ENCODE data around the gene CCDC33. TPM values are rescaled to one million over a fixed set of nuclear protein-coding genes. Genes with fewer than 3 reads are reported as not detected.
"Not testable (repeated sequence)": the region's sequence is repeated elsewhere in the genome, so short reads cannot be mapped to it uniquely, and the experiment has no call there.

CCDC33 gene
- total RNA-seq, 1 experiment from 2014 or later: 2.7 TPM

DNA sequence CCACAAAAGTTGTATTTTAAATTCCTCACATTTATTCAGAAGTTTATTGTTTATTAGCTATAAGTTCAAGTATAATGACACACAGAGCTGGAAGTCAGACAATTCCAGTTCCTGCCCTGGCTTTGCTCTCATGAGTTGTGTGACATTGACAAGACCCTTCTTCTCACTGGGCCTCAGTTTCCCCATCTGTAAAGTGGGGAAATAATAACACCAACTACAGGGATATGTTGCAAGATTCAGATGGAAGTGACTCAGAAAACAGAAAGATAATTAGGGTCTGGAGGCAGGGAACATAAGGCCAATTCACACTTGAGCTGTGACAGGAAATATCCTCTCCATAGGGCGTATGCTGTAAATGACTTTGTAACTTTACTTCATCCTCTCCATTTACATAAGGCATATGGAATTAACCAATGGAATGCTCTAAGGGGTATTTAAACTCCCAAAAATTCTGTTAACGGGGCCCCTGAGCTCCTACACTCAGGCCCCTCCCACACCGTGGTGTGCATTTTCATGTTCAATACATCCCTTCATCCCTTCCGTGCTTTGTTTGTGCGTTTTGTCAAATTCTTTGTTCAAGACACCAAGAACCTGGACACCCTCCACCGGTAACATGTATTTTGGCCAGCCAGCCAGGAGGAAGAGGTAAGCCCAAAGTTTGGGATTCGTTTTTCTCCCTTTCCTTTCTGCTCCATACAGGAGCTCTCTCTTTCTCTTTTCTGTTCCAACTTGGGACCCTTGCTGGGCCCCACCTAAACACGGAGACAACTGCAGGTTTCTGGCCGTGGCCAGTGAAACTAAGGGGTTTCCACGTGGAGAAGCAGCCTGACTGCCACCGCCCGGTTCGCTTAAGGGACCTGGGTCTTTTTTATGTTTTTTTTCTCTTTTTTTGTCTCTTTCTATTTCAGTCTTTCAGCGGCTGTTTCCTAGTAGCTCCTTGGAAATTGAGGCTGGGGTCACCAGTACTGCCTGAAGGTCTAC, 114.5 kb downstream of the CCDC33 start:
- Mint-ChIP-seq H3K27ac (ENCODE audit: unreplicated experiment) (no peak overlapping the region), H3K9me3 (ENCODE audit: low read depth, unreplicated experiment) (peaks cover 2% of the 10 kb centered on the region), H3K4me1 (ENCODE audit: low read depth, unreplicated experiment) (peaks cover 4% of the 10 kb centered on the region), H3K27me3 (ENCODE audit: unreplicated experiment) (peaks cover 40% of the 10 kb centered on the region), H3K36me3 (ENCODE audit: insufficient read depth, unreplicated experiment) (no peaks in the 10 kb centered on the region), H3K4me3 (ENCODE audit: low read depth, unreplicated experiment) (no peak overlapping the region)
- DNase-seq: no peak
- CTCF ChIA-PET: interaction anchor here (0.6 kb wide), 1 partner anchor 223 kb away, joined by 3 read pairs; no protein-coding TSS in a partner anchor
- BruUV-seq (replicated peaks): no TSS peak
- TF ChIP-seq, protein P1, sequence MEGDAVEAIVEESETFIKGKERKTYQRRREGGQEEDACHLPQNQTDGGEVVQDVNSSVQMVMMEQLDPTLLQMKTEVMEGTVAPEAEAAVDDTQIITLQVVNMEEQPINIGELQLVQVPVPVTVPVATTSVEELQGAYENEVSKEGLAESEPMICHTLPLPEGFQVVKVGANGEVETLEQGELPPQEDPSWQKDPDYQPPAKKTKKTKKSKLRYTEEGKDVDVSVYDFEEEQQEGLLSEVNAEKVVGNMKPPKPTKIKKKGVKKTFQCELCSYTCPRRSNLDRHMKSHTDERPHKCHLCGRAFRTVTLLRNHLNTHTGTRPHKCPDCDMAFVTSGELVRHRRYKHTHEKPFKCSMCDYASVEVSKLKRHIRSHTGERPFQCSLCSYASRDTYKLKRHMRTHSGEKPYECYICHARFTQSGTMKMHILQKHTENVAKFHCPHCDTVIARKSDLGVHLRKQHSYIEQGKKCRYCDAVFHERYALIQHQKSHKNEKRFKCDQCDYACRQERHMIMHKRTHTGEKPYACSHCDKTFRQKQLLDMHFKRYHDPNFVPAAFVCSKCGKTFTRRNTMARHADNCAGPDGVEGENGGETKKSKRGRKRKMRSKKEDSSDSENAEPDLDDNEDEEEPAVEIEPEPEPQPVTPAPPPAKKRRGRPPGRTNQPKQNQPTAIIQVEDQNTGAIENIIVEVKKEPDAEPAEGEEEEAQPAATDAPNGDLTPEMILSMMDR (IDR thresholded peaks at IDR 0.05; ENCODE audit: unreplicated experiment): no peak
- intact Hi-C loops (cut with micrococcal nuclease; ENCODE audit: unreplicated experiment): no loop called here

DNA sequence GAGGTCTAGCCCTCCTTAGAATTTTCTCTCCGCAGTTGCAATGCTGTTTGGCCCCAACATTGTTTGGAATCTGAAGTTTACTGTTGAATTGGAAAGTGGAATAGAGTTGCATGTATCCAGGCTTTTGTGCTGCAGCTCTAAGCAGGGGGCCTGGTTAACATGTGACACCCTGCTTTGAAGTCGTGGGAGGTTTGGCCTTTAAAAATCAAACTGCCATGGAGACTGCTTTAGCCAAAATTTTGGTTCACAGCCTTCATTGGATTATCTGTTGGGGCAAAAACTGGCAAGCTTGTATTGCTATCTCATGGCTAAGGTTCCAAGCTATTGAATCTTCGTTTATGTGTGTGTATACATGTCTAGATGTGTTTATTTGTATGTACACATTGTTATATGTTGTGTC, 115.5 kb downstream of the CCDC33 start:
- H3K9me3 Mint-ChIP-seq (ENCODE audit: low read depth, unreplicated experiment): peaks cover 2% of the 10 kb centered on the region
- H3K27ac Mint-ChIP-seq (ENCODE audit: unreplicated experiment): no peak overlapping the region
- no peak for DNase-seq
- BruUV-seq (replicated peaks): no TSS peak
- H3K4me1 Mint-ChIP-seq (ENCODE audit: low read depth, unreplicated experiment): no peaks in the 10 kb centered on the region
- intact Hi-C loops (cut with micrococcal nuclease; ENCODE audit: unreplicated experiment): no loop called here
- H3K36me3 Mint-ChIP-seq (ENCODE audit: insufficient read depth, unreplicated experiment): no peaks in the 10 kb centered on the region
- peaks cover 40% of the 10 kb centered on the region for H3K27me3 Mint-ChIP-seq (ENCODE audit: unreplicated experiment)
- no peak overlapping the region for H3K4me3 Mint-ChIP-seq (ENCODE audit: low read depth, unreplicated experiment)
- TF ChIP-seq, protein P1 (IDR thresholded peaks at IDR 0.05; ENCODE audit: unreplicated experiment): no peak
- CTCF ChIA-PET: no interaction called here

DNA sequence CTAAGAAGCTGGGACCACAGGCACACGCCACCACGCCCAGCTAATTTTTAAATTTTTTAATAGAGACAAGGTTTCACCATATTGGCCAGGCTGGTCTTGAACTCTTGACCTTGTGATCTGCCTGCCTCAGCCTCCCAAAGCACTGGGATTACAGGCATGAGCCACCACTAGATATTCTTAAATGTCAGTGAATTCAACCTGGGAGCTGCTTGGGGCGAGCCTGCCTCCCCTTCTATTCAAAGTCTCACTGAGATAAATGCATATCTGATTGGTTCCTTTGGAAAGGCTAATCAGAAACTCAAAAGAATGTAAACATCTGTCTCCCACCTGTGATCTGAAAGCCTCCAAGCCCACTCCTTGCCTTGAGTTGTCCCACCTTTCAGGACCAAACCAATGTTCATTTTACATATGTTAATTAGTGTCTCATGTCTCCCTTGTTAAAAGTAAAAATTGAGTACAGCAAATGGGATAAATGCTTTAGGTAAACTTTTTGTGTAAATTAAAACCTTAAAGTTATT, 116.3 kb downstream of the CCDC33 start:
- H3K36me3 Mint-ChIP-seq (ENCODE audit: insufficient read depth, unreplicated experiment): no peaks in the 10 kb centered on the region
- TF ChIP-seq, protein P1 (IDR thresholded peaks at IDR 0.05; ENCODE audit: unreplicated experiment): no peak
- DNase-seq: no peak
- intact Hi-C loops (cut with micrococcal nuclease; ENCODE audit: unreplicated experiment): no loop called here
- no TSS peak for BruUV-seq (replicated peaks)
- H3K9me3 Mint-ChIP-seq (ENCODE audit: low read depth, unreplicated experiment): peaks cover 2% of the 10 kb centered on the region
- H3K4me1 Mint-ChIP-seq (ENCODE audit: low read depth, unreplicated experiment): no peaks in the 10 kb centered on the region
- CTCF ChIA-PET: interaction anchor here (0.7 kb wide), 1 partner anchor 602 kb away, joined by 3 read pairs; no protein-coding TSS in a partner anchor
- no peak overlapping the region for H3K4me3 Mint-ChIP-seq (ENCODE audit: low read depth, unreplicated experiment)
- H3K27me3 Mint-ChIP-seq (ENCODE audit: unreplicated experiment): peaks cover 36% of the 10 kb centered on the region
- H3K27ac Mint-ChIP-seq (ENCODE audit: unreplicated experiment): no peak overlapping the region

DNA sequence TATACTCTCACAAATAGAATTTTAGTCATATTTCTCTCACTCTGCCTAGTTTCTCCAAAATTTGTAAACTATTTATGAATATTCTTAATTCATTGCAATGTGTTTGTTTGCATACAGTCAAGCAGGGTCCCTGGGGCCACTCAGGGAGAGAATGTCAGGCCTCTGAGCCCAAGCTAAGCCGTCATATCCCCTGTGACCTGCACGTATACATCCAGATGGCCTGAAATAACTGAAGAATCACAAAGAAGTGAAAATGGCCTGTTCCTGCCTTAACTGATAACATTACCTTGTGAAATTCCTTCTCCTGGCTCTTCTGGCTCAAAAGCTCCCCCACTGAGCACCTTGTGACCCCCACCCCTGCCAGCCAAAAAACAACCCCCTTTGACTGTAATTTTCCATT, 117.9 kb downstream of the CCDC33 start:
- BruUV-seq (replicated peaks); H3K27ac Mint-ChIP-seq (ENCODE audit: unreplicated experiment); CTCF ChIA-PET; H3K4me1 Mint-ChIP-seq (ENCODE audit: low read depth, unreplicated experiment); H3K9me3 Mint-ChIP-seq (ENCODE audit: low read depth, unreplicated experiment); H3K4me3 Mint-ChIP-seq (ENCODE audit: low read depth, unreplicated experiment); H3K36me3 Mint-ChIP-seq (ENCODE audit: insufficient read depth, unreplicated experiment); intact Hi-C loops (cut with micrococcal nuclease; ENCODE audit: unreplicated experiment); DNase-seq: not testable (repeated sequence)
- peaks cover 20% of the 10 kb centered on the region for H3K27me3 Mint-ChIP-seq (ENCODE audit: unreplicated experiment)

DNA sequence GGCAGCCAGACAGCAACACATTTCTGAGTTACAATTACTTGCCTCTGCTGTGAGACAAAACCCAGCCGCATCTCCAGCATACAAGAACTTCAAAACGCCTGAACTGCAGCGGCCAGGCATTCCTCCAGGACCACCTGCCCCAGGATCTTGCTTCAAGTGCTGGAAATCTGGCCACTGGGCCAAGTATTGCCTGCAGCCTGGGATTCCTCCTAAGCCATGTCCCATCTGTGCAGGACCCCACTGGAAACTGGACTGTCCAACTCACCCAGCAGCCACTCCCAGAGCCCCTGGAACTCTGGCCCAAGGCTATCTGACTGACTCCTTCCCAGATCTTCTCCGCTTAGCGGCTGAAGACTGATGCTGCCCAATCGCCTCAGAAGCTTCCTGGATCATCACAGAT, 119.9 kb downstream of the CCDC33 start:
- intact Hi-C loops (cut with micrococcal nuclease; ENCODE audit: unreplicated experiment); H3K36me3 Mint-ChIP-seq (ENCODE audit: insufficient read depth, unreplicated experiment); H3K27me3 Mint-ChIP-seq (ENCODE audit: unreplicated experiment); H3K4me1 Mint-ChIP-seq (ENCODE audit: low read depth, unreplicated experiment); DNase-seq; BruUV-seq (replicated peaks); CTCF ChIA-PET; H3K4me3 Mint-ChIP-seq (ENCODE audit: low read depth, unreplicated experiment); H3K27ac Mint-ChIP-seq (ENCODE audit: unreplicated experiment); H3K9me3 Mint-ChIP-seq (ENCODE audit: low read depth, unreplicated experiment): not testable (repeated sequence)

DNA sequence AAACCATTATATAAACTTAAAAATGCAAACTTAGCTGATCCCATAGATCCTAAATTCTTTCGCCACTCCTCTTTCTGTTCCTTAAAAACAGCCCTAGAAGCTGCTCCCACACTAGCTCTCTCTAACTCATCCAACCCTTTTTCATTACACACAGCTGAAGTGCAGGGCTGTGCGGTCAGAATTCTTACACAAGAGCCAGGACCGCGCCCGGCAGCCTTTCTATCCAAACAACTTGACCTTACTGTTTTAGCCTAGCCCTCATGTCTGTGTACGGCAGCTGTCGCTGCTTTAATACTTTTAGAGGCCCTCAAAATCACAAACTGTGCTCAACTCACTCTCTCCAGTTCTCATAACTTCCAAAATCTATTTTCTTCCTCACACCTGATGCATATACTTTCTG, 121.4 kb downstream of the CCDC33 start:
- H3K36me3 Mint-ChIP-seq (ENCODE audit: insufficient read depth, unreplicated experiment); H3K27ac Mint-ChIP-seq (ENCODE audit: unreplicated experiment); H3K4me1 Mint-ChIP-seq (ENCODE audit: low read depth, unreplicated experiment); H3K4me3 Mint-ChIP-seq (ENCODE audit: low read depth, unreplicated experiment); H3K27me3 Mint-ChIP-seq (ENCODE audit: unreplicated experiment); H3K9me3 Mint-ChIP-seq (ENCODE audit: low read depth, unreplicated experiment); CTCF ChIA-PET; intact Hi-C loops (cut with micrococcal nuclease; ENCODE audit: unreplicated experiment); BruUV-seq (replicated peaks); DNase-seq: not testable (repeated sequence)

DNA sequence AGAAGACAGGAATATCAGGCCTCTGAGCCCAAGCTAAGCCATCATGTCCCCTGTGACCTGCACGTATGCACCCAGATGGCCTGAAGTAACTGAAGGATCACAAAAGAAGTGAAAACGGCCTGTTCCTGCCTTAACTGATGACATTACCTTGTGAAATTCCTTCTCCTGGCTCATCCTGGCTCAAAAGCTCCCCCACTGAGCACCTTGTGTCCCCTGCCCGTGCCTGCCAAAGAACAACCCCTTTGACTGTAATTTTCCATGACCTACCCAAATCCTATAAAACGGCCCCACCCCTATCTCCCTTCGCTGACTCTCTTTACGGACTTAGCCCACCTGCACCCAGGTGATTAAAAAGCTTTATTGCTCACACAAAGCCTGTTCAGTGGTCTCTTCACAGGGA, 123.2 kb downstream of the CCDC33 start:
- CTCF ChIA-PET; H3K9me3 Mint-ChIP-seq (ENCODE audit: low read depth, unreplicated experiment); H3K36me3 Mint-ChIP-seq (ENCODE audit: insufficient read depth, unreplicated experiment); DNase-seq; H3K4me1 Mint-ChIP-seq (ENCODE audit: low read depth, unreplicated experiment); intact Hi-C loops (cut with micrococcal nuclease; ENCODE audit: unreplicated experiment); H3K4me3 Mint-ChIP-seq (ENCODE audit: low read depth, unreplicated experiment); H3K27ac Mint-ChIP-seq (ENCODE audit: unreplicated experiment); BruUV-seq (replicated peaks): not testable (repeated sequence)
- peaks cover 26% of the 10 kb centered on the region for H3K27me3 Mint-ChIP-seq (ENCODE audit: unreplicated experiment)

Measured in Calu3 (cell line).